HG02759 (cell line): ENCODE measurements around the gene VOPP1.
"Not testable (repeated sequence)": the region's sequence is repeated elsewhere in the genome, so short reads cannot be mapped to it uniquely, and the experiment has no call there.

Source experiments
- ATAC-seq: cut with Tn5 transposase; IDR thresholded peaks from one replicate; pipeline ENCODE4 v1.9.1; 2021; ENCODE audit warnings: mild to moderate bottlenecking, moderate library complexity; ENCODE audit not compliant: unreplicated experiment

The VOPP1 gene

DNA sequence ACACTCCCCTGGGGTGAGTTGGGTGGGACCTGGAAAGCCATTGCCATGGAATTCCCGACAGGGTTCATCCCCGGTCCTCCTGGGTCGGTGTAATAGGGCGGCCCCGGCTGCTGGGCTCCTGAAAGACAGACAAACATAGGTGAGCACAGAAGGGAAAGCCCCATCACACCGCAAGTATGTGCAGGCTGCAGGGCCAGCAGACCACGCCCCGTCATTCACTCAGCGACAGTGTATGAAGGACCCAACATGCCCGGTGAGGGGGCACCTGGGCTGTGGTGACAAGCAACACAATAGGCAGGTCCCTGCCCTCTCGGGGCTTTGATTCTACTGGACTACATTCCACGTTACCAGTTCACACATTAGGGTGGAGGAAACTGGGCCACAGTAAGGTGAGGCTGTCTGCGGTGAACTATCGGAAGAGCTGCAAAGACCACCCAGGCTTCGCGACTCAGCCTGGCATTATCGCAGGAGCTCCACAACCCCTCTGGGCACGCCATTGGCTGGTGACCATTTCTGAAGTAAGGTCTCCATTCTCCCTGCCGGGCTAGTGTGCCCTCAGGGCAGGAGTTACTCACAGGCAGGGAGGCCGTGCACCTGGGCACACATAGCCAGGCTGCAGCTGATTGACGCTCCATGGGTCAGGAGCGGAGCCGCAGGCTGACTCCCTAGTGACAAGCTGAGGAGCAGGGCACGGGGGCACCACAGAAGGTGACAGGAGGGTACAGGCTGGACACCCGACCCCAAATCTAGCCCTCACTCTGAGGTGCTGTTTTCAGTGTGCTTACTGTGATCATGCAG is 99.2 kb downstream of the VOPP1 start:
- ATAC-seq: no peak

DNA sequence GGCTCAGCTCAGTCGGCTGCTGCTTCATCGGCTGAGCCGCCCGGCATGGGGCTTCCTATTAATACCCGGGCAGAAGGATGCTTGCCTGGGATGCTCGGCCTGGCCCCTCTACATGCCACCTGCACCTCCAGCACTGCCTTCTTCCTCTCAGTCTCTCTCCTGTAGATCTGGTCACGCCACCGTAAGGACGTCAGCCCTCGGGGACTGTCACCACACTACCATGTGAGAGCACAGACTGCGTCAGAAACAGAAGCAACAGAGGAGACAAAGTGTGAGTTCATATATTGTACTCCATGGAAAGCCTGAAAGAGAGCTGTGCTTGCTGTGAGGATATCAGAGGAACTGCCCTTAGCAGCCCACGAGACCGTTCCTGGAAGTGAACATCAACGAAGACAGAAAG is 99.9 kb downstream of the VOPP1 start:
- ATAC-seq: not testable (repeated sequence)

DNA sequence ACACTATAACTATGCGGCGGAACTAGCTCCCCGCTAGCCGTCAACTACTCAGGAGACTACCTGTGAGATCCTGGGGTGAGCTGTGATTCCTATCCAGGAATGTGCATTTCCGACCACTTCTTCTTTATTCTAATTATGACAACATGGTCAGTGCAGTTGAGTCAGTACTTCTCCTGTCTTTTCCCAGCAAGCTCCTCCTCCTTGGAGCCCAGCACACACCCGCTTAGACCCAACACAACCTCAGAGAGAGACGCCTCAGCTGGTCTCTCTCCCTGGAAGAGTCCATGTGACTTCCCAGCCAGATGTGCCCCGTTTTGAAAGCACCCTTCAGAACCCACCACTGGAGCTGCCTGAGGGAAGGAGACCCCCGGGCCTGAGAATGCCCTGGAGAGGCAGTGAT is 100.7 kb downstream of the VOPP1 start:
- ATAC-seq: not testable (repeated sequence)

DNA sequence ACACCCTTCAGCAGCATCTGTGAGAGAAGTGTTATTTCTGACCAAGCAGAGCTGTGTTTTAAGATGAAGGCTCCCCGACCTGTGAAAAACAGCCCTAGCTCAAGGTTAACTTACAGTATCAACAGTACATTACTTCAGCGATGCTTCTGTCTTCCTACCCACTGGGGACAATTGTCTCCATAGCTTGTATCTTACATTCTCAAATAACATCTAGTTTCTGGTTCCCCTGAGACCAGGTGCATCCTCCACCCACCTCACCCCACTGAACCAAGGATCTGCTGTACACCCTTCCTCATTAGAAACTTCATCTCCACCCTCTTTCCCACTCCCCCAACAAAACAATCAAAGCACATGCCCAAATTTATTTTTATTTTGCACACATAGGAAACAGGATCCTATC is 102.0 kb downstream of the VOPP1 start:
- no peak for ATAC-seq

DNA sequence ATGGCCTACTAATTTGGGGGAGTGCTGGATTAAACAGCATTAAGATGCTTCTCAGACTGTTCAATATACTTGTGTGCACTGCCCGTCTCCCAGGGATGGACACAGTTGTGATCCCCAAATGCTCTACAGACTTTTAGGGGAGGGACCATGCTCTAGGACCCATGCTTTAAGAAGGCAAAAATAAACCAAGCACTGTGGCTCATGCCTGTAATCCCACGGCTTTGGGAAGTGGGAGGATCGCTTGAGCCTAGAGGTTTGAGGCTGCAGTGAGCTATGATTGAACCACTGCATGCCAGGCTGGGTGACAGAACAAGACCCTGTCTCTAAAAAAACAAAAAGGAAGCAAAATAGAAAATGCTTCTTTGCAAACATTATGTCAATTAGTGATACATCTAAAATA is 102.6 kb downstream of the VOPP1 start:
- ATAC-seq: no peak

DNA sequence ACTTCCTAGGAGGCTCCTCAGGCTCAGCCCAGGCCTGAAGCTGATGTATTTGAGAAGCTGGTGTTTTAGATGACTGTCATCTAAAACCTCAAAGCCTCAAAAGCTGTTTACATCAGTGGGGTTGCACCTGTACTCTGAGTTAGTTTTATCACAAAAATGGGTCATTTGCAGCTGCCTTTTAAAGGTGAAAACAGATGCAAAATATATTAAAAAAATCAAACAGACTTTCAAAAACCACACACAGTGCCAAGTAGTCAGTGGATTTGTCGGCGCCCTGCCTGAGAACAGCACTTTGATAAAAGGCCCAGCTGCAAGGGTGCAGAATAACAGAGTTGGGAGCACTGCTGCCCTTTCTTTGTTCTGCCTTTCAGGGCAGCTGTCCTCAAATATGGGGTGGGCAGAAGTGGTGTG is 103.0 kb downstream of the VOPP1 start:
- ATAC-seq: no peak

DNA sequence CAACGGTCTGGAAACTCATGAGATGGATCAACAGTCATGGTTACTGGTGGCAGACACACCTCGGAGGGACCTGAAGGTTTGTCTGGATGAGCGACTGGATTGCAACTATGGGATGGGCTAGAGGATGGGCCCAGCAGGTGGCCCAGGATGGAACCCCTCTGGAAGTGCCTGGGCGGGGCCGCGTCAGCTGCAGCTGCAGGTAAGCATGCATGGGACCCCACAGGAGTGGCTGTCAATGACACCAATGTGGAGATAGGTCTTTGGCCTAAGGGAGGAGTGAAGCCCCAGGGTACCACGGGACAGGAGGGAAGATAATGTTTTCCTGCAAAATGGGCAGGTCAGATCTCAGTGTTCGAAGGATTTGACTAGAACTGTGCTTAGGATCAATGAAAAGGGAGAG is 103.8 kb downstream of the VOPP1 start:
- no peak for ATAC-seq

DNA sequence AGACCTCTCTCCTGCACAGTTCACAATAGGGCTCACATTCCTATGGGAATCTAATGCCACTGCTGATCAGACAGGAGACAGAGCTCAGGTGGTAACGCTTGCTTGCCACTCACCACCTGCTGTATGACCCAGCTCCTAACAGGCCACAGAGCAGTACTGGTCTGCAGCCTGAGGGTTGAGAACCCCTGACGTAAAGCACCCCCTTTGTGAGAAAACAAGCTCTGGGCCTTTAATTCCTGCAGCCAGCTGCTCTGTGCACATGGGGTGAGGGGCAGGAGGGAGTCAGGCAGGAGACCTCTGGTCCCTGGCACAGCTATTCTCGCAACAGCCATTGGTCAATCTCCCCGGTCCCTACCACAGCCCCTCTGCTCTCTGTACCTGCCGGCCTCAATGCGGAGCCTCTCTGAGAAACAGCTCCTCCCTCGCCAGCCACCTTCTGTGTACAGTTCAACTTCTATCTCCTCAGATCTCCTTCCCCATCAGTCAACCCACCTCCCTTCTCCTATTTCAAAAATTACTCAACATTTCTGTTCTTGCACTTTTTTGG is 105.2 kb downstream of the VOPP1 start:
- no peak for ATAC-seq

DNA sequence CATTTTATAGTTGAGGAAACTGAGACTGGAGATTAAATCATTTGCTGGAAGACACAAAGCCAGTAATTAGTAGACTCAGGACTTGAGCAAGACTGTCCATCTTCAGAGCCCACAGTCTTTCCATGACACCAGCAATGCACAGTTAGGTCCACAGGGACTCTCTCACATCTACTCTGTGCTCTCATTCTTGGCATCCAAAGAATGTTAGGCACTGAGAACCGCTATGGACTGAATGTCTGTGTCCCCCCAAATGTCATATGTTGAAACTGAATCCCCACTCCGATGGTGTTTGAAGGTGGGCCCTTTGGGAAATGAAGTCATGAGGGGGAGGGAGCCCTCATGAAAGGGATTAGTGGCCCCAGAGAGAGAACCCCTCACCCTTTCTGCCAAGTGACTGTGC is 106.6 kb downstream of the VOPP1 start:
- ATAC-seq: no peak

DNA sequence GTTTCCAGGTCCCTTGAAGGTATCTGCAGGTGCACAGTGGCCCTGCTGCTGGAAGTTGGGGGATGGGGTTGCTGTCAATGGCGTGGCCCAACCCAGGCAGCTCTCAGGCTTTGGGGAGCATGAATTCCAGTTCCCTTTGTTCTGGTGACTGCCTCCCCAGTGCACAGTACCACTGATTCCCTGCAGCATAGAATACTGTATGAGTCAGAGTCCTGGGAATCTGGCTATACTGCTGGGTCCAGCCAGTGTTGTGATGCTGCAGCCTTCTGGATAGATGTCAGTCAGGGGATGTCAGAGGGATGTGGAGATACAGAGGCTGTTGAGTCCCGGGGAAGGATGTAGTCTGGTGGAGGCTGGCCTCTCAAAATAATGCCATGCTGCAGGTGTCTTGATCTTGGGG is 107.9 kb downstream of the VOPP1 start:
- ATAC-seq: no peak

DNA sequence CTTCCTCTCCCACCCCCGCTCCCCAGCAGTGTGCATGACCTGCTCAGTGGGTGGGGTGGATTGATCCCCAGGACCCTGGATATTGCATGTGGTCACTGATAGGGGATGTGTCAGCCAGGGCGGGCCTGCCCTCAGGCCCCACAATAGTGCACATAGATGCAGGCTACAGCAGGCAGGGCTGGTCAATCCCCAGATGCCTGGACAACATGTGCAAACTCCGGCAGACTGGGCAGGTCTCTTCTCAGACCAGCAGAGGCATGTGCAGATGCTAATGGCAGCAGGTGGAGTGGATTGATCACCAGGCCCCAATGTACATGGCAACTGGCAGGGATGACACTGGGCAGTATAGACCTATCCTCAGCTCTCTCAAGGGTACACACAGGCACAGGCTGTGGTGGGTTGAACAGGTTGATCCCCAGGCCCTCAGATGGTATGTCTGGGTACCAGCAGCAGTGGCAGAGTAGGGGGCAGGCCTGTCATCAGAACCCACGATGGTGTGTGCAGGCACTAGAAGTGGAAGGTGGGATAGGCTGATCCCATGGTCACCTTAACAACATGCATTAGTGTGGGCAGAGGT is 108.5 kb downstream of the VOPP1 start:
- ATAC-seq: no peak

DNA sequence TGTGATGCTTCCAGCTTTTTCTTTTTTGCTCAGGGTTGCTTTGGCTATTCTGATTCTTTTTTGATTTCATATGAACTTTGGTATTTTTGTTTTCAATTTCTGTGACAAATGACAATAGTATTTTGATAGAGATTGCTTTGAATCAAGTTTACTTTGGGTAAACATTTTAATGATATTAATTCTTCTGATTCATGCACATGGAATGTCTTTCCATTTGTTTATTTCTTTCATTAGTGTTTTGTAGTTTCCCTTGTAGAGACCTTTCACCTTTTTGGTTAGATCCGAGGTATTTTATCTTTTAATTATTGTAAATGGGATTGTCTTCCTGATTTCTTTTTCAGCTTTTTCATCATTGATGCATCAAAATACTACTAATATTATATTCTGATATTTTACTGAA is 114.0 kb downstream of the VOPP1 start:
- no peak for ATAC-seq

DNA sequence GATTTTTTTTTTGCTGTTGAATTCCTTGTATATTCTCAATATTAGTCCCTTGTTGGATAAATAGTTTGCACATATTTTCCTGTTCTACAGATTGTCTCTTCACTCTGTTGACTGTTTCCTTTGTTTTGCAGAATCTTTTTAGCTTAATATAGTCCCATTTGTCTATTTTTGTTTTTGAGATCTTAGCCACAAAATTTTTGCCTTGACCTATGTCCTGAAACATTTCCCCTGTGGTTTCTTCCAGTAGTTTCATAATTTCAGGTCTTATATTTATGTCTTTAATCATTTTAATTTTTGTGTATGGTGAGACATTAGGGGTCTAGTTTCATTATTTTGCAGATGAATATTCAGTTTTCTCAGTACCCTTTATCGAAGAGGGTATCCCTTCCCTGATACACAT is 114.5 kb downstream of the VOPP1 start:
- no peak for ATAC-seq

DNA sequence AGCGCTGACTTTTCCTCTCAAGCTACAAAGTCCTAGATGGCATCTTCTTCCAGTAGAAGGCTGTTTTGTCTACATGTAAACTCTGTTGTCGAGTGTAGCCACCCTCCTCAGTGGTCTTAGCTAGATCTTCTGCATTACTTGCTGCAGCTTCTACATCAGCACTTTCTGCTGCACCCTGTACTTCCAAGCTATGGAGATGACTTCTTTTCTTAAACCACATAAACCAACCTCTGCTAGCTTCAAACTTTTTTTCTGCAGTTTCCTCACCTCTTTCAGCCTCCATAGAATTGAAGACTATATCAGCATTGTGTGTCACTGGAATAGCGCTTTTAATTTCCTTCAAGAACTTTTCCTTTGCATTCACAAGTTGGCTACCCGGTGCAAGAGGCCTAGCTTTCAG is 119.3 kb downstream of the VOPP1 start:
- ATAC-seq: no peak

DNA sequence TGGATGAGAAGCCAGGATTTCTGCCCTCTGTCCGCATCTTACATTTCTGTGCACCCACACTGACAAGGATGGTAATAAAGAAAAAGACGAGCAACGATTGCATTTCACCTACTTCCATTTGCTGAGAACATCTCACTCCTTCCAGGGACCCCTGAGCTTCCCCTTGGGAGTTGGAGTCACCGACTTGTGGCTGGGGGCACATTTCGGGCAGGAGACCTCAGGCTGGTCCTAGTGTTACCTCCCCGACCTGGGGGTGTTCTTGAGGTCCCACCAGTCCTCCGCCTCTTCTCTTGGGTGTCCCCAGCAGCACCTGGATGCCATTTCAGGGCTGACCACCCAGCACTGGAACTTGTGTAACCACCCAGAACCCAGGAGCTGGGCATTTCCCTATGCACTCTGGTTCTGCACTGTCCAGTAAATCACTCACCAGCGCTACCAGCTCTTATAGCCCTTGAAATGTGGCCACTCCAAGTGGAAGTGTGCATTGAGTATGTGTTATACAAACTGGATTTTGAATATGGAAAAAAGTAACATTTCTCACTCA is 122.2 kb downstream of the VOPP1 start:
- no peak for ATAC-seq

DNA sequence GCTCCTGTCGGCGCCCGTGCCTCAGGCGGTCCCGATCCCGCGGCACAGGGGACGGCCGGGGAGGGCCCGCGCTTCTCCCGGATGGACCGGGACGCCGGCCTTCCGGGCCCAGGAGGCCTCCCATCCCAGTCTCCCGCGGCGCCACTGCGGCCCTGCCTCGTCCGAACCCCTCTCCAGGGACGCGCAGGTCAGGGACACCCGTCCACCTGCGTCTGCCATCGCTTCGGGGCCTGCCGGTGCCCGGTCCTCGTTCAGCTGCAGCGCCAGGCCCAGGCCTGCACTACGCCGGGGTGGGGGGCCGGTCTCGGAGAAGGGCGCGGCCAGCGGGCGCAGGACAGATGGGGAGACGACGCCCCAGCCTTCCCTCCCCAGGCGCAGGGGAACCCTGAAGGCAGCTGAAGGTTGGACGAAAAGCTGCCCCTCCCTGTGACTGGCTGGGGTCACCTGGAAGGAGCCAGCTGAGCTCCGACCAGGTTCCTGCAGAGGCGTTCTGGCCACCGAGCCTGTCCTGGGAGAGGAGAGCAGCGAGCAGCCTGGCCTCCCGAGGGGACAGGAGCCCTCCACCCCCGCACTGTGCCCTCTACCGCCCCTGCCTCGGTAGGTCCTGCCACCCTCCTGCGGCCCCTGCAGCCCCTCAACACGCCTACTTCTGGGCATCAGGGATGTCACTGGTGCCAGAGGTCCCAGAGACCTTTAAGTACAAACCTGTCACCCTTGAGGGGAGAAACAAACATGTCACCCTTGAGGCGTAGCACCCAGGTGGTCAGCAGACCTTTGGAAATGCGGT is 122.9 kb downstream of the VOPP1 start:
- no peak for ATAC-seq

DNA sequence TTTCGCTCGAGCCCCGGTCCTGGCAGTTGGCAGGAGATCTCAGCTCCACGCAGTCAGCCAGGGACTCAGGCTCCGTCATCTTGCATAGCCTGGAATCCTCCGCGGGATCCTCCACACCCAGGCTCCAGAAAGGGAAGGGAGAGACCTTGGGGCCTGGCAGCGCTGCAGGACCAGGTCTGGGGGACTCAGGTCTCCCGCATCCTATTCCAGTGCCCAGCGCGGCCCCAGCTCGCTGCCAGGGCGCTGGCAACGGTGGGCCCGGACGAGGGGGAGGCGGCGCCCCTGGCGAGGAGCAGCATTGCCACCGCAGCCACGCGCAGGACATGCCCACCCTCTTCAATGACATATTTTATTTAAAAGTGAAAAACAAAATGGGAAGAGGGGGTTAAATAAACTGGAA is 123.8 kb downstream of the VOPP1 start:
- no peak for ATAC-seq

DNA sequence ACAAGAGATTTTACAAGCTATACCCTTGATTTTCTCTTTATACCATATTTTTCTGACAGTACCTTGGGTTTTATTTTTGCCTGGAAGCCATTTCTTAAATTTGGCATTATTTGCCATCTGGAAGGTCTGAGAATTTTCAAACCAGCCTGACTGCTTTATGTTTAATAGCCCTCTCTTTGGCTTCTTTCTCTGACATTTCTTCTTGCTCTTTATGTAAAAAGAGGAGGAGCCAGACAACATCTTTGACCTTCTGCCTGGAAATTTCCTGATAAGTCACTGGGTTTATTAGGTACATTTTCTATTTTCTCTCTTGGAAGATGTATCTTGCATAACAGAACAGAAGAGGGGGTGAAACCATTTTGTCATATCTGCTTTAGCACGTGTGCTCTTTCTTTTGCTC is 127.5 kb downstream of the VOPP1 start:
- ATAC-seq: no peak

DNA sequence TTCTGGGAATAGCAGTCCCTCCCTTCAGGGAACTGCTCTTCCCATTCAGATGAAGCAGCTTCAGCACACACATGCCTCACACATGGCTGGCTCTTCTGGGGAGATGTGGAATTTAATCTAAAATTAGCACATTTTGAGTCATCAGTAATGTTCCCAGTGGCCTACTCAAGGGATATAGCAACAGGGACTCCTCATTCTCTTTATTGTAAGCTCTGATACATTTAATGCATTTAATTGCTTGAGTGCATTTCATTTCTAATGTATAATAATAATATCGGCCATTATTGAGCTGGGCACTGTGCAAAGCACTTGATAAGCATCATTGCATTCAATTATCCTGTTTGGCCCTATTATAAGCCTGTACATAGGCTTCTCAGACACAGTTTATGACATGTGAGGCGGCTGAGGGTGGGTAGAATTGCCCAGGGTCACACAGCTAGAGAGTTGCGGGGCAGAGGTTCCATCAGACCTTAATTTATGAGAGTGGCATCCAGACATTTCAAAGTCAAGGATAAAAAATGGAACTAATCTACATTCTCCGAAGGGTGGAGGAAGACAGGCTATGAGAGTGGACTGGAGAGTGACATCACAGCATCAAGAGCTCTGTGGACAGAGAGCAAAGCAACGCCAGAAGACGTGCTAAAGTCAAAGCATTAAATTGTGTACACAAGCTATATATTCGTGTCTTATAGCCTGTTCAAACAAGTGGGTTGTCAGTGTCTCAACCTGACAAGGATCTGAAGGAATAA is 130.4 kb downstream of the VOPP1 start:
- no peak for ATAC-seq

DNA sequence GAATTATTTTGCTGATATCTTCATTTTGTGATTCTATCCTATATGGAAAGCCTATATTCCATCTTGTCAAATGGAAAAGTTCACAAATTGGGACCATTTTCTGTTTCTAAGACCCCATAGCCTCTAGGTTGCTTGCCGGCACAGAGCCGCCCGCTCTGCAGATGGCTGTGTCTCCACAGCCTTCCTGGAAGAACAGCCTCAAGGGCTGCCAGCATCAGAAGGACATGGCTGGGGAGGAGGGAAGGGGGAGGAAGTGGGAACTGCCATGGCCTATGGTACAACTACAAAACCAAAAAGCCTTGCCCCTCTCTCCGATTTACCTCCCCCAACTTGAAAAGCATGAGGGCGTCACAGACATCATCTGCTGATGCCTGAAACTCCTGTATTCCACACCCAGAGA is 131.3 kb downstream of the VOPP1 start:
- ATAC-seq: no peak
